ENCODE results near the gene SUCLG1.
"Not testable (repeated sequence)": the region's sequence is repeated elsewhere in the genome, so short reads cannot be mapped to it uniquely, and the experiment has no call there.

Gene SUCLG1

DNA sequence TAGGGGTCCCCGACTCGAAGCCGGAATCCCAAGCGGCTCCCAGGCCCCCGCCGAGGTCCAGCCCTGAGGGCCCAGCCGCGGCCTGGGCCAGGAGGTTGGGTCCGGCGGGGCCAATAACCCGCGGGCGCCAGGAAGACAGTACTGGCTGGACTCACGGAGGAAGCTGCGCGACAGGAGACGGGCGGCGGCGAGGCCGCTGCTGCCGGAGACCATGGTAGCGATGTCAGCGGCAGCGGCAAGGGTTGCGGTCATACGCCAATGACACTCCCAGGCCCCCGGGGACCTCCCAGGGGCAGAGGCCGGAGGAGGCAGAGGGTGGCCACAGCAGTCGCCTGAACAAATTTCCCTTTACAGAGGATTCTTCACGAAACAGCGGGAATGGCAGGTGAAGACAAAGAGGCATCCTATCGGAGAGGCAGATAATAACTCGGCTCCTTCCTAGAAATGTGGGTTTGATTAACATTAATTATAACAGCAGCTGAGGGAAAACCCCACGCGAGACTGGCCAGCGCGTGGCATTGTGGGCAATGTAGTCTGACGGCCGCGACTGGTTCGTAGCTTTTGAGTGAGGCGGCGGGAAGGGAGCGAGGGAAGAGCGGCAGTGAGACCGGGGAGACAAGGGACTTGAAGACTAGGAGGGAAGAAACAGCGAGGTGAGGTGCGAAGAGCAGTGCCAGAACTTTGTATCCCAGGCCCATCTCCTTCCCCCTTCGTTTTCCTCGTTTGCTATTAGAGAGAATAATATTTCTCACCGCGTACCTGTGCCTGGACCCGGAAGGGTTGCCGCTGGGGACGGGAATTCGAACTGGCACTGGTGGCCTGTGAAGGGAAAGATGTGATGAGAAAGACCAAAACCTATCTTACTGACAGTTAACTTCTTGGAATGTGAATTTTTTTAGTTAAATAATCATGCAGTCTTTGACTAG, at the start of gene SUCLG1:
SUCLG1 (minus strand) TSS at position 263 of the 926 bp plus-strand sequence; CDS start at position 252, 11 bp downstream.
- peak; percentile 60 to 71 for DNase-seq (ENCODE audit: low read depth in 2 of 2)

DNA sequence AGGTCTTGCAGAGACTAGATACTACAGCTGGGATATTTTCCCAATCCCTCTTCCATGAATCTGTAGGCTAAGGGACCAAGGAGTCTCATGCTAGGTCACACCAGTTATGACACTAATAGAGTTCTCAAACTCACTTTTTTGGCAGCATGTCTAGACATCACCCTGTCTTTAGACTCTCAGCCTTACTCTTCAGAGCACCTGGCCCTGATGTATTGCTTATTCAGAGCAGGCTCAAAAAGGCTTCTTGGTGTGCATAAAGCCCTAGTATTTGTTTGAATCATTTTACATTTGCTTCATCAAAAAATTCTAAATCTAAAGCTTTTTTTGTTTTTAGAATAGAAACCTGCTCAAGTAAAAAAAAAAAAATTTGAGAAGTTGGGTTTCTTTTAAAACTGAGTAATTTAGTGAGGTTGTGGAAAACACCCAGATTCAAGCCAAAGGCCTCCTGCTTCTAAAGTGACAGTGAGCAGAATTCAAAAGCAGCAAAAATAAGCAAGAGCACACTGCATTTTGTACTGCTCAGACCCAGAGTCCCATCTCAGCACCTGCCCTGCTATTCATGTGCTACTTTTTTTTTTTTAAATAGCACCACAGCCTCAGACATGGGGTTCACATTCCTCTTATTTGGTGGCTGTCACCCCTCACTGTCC, 39.2 kb upstream of the SUCLG1 start:
- DNase-seq (ENCODE audit: low read depth in 2 of 2): no peak

DNA sequence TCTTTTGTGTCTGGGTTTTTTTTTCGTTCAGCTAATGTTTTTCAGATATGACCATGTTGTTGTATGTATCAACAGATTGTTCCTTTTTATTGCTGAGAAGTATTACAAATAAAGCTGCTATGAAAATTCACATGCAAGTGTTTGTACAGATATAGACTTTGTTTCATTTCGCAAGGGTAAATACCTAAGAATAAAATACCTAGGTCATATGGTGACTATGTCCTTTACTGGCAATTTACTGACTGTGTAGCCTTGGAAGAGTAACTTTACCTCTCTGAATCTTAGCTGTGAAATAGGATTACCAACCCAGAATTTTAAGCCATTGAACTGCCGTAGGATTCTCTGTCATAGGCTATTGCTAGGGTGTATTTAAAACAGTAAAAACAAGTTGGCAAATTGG, 38.2 kb upstream of the SUCLG1 start:
- DNase-seq (ENCODE audit: low read depth in 2 of 2): no peak

DNA sequence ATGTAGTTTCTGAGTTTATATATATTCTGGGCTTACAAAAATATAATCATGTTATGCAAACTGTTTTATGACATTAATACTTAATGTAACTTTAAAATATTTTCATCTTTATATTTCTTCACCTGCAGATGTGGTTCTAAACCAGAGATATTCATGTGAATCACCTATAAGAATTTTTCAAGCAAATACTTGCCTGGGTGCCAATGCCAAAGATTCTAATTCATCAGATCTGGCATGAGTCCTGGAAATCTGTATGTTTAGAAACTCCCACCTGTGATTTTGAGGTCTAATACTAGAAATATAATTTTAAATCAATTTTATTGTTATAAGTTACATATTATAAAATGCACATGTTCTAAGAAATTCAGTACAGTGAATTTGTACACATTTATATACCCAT, 37.3 kb upstream of the SUCLG1 start:
- no peak for DNase-seq (ENCODE audit: low read depth in 2 of 2)

DNA sequence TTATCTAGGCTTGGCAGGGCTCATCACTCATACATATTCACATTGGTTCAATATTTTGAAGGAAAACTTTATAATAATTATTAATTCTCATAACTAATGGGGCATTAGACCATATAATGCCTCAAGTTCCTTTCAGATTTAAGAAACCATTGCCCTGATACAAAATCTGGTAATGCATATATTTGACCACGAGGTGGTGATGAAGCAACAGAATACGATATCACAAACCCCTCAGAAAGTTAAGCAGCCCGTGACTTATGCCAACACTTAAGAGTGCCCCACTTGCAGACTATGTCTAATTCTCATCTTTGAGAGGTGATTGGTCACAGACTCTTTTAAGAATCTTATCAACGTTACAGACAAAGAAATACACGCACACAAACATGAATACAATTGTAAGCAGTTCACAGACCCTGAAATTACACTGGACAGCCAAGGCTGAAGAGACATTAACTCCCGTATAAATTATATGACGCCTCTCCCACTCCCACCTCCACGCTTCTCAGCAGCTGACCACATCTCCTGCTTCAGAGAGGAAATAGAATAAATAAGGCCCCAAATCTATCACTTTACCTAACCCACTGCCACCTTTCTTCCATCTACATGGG, 36.6 kb upstream of the SUCLG1 start:
- DNase-seq (ENCODE audit: low read depth in 2 of 2): peak; percentile 42 to 51

DNA sequence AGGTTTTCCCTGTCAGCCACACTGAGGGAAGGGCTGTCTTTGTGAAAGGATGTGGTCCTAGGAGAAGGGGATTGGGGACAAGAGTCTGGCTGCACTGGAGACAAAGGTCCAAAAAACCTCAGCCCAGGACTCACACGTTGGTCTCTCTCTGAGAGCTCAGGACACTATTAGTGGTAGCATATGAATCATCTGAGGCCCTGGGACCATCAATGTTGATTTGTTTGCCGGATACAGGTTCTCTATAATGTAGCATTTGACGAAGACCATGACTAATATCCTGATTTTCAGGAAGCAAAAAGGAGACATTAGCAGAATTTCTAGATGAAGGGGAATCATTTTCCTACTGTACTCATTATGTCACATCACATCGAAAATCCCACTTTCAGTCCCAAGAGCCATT, 35.0 kb upstream of the SUCLG1 start:
- DNase-seq (ENCODE audit: low read depth in 2 of 2): no peak

DNA sequence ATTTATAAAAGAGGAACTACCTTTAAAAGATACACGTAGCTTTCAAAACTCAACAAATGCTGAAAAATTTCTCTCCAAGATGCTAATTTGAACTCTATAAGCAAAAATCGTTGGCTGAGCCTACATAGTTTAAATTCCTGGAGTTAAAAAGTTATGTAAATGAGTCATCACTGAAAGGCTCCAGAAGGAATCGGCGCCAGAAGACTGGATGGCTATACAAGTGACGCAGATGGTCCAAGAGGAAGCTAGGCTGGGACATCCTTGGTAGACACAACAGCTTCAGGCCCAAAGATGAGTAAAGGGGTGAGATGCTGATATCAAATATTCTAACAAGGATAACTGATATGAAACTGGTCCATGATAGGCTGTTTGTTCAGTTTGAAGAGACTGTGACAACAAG, 34.4 kb upstream of the SUCLG1 start:
- peak; percentile 80 to 83 for DNase-seq (ENCODE audit: low read depth in 2 of 2)

DNA sequence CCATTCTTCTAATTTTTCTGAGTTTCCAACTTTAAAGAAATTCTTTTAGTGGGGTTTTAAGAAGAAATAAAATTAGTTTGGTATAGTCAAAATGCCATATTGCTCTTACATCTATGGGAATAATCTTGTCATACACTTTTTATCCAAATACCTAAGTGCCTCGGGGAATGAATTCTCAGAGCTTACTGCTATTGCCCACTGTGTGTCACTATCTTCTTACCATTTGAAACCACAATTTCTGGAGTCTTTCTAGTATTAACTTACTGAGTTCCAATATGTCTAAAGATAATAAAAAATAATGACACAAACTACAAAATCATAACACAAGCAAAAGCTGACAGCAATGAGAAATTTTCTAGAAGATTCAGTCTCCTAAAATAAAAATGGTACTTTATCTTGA, 33.5 kb upstream of the SUCLG1 start:
- no peak for DNase-seq (ENCODE audit: low read depth in 2 of 2)

DNA sequence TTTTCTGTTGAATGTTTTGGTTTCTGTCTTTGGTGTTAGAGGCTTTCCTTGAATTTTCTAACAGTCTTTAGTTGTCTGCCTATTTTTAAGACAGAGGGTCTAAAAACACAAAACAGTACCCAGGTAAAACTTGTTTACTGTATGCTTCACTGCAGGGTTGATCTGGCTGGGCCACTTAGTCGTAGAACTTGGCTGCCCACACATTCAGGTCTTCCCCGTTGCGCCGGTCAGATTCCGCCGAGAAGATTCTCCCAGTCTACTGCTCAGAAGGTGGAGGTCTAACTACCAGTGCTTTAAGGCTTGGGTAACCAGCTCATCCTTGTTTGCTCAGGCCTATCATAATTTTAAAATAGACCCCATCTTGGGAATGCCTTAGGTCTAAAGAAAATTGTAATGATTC, 32.7 kb upstream of the SUCLG1 start:
- DNase-seq (ENCODE audit: low read depth in 2 of 2): no peak

DNA sequence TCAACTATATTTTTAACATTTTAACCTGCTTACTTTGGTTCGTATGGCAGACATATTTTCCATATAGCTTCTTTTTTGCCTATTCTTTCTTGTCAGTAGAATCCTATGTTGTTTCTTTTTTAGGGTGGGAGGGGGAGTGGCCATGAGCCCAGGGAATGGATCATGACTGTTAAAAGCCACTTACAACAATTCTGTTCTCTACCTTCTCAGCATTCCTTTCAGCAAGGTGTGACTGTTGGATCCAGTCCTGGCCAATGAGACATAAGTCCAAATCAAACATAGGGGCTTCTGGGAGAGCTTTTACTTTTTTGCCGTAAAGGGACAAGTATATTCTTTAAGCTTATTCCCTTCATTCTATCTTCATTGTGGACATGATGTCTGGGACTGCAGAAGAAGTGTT, 32.2 kb upstream of the SUCLG1 start:
- DNase-seq (ENCODE audit: low read depth in 2 of 2): no peak

DNA sequence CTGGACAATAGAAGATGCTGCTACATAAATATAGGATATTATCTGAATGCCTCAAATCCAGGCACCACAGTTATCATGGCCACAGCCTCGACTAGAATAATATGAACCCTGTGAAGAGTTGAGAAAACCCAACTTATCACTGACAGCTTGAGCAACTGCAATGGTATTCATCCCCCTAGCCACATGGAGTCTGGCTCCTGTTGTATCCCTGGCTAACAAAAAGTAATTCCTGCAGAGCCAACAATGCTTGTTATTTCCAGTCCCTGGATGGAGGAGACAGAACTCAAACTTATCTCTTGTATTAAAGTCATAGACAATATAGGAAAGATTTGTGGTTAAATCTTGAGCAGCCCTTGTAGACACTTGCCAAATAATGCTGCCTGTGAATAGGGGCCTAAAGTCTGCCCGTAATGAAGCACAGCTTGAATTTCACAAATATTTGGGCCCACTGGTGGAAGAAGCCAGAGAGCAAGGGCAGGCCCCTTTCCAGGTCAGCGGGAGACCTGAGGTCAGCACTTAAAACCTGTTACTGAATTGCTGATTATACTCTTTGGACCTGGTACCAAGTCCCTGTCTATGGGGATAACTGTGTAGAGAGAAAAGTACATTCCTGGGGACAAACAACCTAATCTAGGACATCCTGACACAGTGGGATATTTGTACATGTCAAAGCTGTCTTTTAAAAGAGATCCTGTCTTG, 28.4 kb upstream of the SUCLG1 start:
- DNase-seq (ENCODE audit: low read depth in 2 of 2): no peak

DNA sequence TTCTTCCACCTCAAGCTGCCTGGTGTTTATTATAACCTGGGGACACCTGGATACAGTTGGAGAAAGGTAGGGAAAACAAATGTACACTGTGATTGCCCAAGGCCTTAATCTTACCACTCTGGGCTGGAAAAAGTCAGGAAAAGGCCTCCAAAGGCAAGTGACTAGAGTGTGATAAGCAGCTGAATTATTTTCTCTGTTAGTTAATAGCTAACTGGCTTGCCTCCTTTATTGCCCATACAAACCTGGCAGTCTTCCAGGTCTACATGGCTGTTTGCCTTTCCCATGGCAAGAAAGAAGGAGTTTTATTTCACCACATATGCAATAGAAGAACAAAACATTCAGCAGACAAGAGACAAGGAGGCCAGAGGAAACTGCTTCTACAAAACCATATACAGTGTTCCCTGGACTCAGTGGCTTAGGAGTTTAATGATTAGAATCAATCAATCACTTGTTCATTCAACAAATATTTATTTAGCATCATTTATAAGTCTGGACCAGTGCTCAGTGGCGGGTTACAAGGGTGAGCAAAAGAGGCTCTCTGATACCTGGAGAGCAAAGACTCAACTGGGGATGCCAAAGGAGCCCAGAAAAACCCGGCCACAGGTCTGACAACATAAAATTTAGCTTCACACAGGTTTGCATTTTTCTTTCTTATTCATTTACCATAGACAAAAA, 27.5 kb upstream of the SUCLG1 start:
- peak in 1 of 2 experiments; percentile 30 for DNase-seq (ENCODE audit: low read depth in 2 of 2)

DNA sequence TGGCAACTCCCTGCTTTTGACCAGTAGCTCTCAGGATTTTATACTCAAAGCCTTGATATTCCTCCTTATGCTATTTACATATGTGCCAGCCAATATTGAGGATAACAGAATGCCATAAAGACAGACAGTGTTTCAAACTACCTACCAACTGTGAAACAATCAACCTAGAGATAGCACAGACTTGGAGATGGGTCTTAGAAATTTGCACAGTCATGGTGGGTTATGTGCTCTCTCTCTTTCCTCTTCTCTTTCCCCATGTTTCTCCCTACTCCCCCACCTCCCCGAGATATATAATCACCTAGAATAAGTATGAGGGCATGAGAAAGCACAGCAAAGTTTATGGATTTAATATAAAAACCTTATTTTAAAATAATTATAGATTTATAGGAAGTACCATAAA, 24.2 kb upstream of the SUCLG1 start:
- no peak for DNase-seq (ENCODE audit: low read depth in 2 of 2)

DNA sequence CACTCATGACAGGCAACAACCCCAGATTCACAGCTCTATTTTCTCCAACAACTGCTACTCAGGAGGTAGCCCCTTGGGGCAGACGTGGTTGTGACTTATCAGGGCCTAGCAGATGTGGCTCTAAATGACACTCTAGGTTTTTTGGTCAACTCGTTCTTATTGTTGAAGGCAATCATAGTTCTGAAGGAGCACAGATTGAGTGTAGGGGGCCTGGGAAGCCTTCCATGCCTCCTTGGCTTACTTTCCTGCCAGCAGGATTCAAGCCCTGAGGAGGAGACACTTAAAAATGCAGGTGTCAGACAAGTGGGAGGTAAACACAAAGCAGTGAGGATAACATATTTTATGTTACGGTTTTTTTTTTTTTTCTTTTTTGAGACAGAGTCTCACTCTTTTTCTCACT, 23.5 kb upstream of the SUCLG1 start:
- no peak for DNase-seq (ENCODE audit: low read depth in 2 of 2)

DNA sequence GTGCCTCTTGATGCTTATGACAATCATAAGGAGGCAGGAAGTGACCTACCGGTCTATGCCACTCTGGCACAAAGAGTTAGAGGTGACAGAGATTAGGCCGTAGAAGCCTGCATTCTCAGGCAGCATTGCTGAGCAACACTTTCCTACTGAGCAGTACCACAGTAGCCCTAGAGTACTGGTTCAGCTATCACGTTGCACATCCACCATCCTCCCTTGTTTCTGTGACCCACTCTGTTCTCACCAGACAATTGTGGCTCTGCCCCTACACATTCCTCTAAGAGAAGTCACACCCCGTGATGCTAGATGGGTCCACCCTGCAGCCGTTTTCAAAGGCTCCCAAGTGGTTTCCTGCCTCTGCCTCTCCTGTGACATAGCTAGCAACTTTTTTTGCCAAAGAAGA, 22.6 kb upstream of the SUCLG1 start:
- DNase-seq (ENCODE audit: low read depth in 2 of 2): no peak

DNA sequence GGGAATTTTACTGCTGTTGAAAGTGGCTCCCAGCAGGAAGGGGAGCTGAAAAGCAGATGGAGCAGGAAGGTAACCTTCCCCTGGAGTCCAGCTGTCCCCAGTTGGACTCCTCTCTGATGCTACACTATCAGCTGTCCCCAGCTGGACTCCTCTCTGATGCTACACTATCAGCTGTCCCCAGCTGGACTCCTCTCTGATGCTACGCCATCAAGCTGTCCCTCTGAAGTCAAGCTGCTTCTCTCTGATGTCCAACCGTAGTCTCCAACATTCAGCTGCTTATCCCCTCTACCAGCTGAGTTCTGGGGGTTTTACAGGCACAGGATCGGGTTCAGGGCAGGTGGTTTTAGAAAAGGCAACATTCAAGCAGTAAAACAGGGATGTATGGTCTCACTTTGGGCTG, 19.8 kb upstream of the SUCLG1 start:
- DNase-seq (ENCODE audit: low read depth in 2 of 2): no peak

DNA sequence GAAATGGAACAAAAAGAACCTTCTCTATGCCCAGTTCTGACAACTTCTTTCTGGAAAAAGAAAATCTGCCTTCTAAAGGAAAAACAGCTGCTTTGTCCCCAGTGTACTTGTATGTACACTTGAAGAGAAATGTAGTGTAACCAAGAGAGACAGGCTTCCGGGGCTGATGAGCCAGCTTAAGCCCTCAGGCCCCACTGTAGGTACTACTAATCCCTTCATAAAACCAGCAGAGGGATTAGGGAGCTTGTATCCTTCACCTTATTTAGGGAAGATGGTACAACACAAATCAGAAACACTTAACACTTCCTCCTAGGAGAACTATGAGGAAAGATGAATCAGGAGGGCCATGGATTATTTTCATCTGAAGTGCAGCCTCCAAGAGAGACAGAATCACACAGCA, 18.8 kb upstream of the SUCLG1 start:
- DNase-seq (ENCODE audit: low read depth in 2 of 2): no peak

DNA sequence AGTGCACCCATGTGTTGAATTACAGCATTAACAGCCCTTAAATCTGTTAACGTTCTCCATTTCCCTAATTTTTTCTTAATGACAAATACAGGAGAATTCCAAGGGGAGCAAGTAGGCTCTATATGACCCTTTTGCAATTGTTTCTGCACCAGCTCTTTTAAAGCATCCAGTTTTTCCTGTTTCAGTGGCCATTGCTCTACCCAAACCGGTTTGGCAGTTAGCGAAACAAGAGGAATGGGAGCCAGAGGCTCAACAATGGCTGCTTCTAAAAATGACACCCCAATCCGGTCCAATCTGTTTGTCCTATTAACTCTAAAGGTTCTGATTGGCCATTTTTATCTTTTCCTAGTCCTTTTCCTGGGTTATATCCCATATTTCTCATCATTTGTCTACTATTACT, 15.1 kb upstream of the SUCLG1 start:
- no peak for DNase-seq (ENCODE audit: low read depth in 2 of 2)

DNA sequence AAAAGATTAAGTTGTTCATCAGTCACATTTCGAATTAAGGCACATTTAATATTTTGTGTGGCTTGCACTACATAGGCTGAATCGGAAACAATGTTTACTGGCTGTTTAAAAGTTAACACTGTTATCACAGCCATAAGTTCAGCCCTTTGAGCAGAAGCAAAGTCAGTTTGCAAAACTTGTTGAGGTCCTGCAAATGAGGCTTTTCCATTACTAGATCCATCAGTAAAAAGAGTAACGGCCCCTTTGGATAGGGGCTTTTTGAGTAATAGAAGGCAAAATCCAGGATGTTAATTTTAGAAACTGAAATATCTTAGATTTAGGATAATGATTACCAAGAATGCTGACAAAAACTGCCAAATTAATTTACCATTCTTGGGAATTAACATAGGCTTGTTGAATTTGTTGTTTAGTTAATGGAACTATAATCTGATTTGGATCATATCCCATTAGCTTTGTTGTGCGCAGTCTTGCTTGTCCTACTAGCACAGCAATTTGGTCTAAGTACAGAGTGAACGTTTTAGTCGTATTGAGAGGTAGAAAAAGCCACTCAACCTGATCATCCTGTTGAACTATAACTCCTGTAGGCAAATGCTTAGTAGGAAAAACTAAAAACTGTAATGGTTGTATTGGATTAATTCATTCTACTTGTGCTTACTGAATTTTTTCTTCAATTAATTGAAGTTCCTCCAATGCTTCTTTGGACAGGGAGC, 13.9 kb upstream of the SUCLG1 start:
- no peak for DNase-seq (ENCODE audit: low read depth in 2 of 2)

DNA sequence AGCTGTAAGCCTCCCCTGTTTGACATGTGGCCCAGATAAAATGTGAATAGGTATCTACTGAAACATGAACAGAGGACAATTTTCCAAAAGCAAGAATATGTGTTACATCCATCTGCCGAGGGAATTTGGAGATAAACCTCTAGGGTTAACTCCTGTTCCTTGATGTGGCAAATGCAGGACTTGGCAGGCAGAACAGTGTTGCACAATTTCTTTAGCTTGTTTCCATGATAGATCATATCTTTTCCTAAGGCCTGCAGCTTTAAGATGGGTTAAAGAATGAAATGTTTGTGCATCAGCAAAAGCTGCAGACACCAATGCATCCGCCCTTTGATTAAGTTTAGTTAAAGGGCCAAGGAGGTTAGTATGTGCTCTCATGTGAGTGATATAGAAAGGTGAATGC, 13.3 kb upstream of the SUCLG1 start:
- not testable (repeated sequence) for DNase-seq (ENCODE audit: low read depth in 2 of 2)

DNA sequence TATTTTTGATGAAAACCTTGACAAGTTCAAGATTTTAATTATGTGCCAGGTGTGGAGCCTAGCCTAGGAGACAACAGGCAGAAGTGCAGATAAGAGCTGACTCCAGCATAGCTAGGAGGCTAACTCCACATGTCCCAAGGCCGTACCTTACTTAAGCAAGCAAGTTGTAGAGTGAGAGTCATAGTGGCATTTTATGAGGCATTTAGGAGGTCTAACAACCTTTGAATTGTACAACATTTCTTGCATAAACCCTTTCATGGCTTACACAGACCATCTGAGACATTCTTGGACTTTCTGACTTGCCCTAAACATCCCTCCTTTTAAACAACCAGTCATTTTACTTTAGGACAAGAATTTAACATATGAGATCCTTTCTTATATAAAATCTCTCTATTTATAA, 8.3 kb upstream of the SUCLG1 start:
- no peak for DNase-seq (ENCODE audit: low read depth in 2 of 2)

Data from fibroblast of skin of left quadriceps (primary cell).